Right renal cortex interstitium (tissue), 3 donors: ENCODE measurements around the gene TMTC2. TPM values are rescaled to one million over a fixed set of nuclear protein-coding genes. Genes with fewer than 3 reads are reported as not detected.

Experiments used
- DNase-seq, 3 donors: peaks; one replicate each; pipeline ENCODE4 v3.0.0-alpha.2; 2013; ENCODE audit warnings: low read depth in 3 of 3, low spot score in 2 of 3
- polyA plus RNA-seq, 3 donors: library from polyadenylated mRNA; unstranded; fragments of 120-200 nt; gene quantifications; one replicate each; pipeline ENCODE4 v1.2.1, GENCODE V29; 2013; ENCODE audit not compliant: insufficient read length in 3 of 3

Gene TMTC2
- polyA plus RNA-seq, 3 donors, result 32.5 to 40.5 (median 36.5) TPM

GRCh38 chr12:83049306-83049705 is 362.6 kb downstream of the TMTC2 start:
- no peak for DNase-seq

GRCh38 chr12:83052890-83053541 is 366.3 kb downstream of the TMTC2 start:
- no peak for DNase-seq

- no peak for DNase-seq
Measured at GRCh38 chr12:83057436-83057835, 370.7 kb downstream of the TMTC2 start.

- no peak for DNase-seq
Measured at GRCh38 chr12:83059107-83059506, 372.4 kb downstream of the TMTC2 start.

GRCh38 chr12:83065562-83065961 is 378.9 kb downstream of the TMTC2 start:
- no peak for DNase-seq

- DNase-seq, result no peak
Measured at GRCh38 chr12:83067981-83068380, 381.3 kb downstream of the TMTC2 start.

- no peak for DNase-seq
Measured at GRCh38 chr12:83074358-83074894, 387.7 kb downstream of the TMTC2 start.

GRCh38 chr12:83075471-83075870 is 388.8 kb downstream of the TMTC2 start:
- no peak for DNase-seq

GRCh38 chr12:83077041-83077440 is 390.3 kb downstream of the TMTC2 start:
- no peak for DNase-seq

- no peak for DNase-seq
Measured at GRCh38 chr12:83082690-83083276, 396.1 kb downstream of the TMTC2 start.

GRCh38 chr12:83083616-83084015 is 396.9 kb downstream of the TMTC2 start:
- DNase-seq, result no peak

GRCh38 chr12:83084516-83085234 is 398.0 kb downstream of the TMTC2 start:
- DNase-seq, result no peak

- DNase-seq, result no peak
Measured at GRCh38 chr12:83086023-83086422, 399.3 kb downstream of the TMTC2 start.

- no peak for DNase-seq
Measured at GRCh38 chr12:83089575-83089974, 402.9 kb downstream of the TMTC2 start.

GRCh38 chr12:83092129-83092528 is 405.4 kb downstream of the TMTC2 start:
- DNase-seq, result no peak

GRCh38 chr12:83092606-83093005 is 405.9 kb downstream of the TMTC2 start:
- DNase-seq, result no peak

GRCh38 chr12:83093426-83093825 is 406.7 kb downstream of the TMTC2 start:
- DNase-seq, result no peak

GRCh38 chr12:83097643-83098342 is 411.1 kb downstream of the TMTC2 start:
- DNase-seq, result no peak

- no peak for DNase-seq
Measured at GRCh38 chr12:83099436-83099835, 412.7 kb downstream of the TMTC2 start.

- no peak for DNase-seq
Measured at GRCh38 chr12:83102499-83102898, 415.8 kb downstream of the TMTC2 start.

- DNase-seq, result no peak
Measured at GRCh38 chr12:83106873-83107272, 420.2 kb downstream of the TMTC2 start.
